GM10847 (cell line): Measurements from ENCODE around the gene FAM83B.

Experiments used
- POLR2A ChIP-seq: IDR thresholded peaks from 2 replicates; pipeline ENCODE4 v1.6.1; 2011; ENCODE audit not compliant: insufficient read length; ENCODE audit errors: extremely low read depth

FAM83B gene, protein sequence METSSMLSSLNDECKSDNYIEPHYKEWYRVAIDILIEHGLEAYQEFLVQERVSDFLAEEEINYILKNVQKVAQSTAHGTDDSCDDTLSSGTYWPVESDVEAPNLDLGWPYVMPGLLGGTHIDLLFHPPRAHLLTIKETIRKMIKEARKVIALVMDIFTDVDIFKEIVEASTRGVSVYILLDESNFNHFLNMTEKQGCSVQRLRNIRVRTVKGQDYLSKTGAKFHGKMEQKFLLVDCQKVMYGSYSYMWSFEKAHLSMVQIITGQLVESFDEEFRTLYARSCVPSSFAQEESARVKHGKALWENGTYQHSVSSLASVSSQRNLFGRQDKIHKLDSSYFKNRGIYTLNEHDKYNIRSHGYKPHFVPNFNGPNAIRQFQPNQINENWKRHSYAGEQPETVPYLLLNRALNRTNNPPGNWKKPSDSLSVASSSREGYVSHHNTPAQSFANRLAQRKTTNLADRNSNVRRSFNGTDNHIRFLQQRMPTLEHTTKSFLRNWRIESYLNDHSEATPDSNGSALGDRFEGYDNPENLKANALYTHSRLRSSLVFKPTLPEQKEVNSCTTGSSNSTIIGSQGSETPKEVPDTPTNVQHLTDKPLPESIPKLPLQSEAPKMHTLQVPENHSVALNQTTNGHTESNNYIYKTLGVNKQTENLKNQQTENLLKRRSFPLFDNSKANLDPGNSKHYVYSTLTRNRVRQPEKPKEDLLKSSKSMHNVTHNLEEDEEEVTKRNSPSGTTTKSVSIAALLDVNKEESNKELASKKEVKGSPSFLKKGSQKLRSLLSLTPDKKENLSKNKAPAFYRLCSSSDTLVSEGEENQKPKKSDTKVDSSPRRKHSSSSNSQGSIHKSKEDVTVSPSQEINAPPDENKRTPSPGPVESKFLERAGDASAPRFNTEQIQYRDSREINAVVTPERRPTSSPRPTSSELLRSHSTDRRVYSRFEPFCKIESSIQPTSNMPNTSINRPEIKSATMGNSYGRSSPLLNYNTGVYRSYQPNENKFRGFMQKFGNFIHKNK

DNA sequence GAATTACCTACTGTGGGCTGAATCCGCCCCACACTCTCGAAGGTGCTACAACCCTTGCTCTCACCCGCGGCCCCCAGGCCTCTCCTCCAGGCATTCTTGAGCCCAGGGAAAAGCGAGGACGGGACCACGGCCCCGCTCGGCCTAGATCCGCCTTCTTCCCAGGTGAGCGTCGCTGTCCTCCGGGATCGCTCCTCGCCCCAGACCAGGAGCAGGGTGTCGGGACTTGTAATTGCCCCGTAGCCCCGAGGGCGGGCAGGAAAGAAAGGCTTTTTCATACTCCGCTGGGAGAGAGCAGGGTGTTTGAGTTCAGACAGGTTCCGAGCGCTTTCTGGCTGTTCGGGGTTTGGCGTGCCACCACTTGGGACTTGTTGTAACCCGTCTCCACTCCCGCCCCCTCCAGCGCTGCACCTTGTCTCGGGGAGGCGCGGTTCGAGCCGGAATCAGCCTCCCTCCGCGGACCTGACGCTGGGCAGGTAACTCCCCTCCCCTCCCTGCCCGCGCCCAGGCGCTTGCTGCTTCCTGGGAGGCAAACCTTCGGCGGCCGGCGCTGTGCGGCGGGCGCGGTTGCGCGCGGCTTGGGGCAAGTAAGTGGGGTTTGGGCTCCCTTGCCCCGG lies at the start of gene FAM83B:
Gene FAM83B, plus strand, starts transcription at position 529 of the 614 bp plus-strand sequence. CDS start 23,476 bp downstream, outside the sequence.
- TF ChIP-seq POLR2A = no peak

DNA sequence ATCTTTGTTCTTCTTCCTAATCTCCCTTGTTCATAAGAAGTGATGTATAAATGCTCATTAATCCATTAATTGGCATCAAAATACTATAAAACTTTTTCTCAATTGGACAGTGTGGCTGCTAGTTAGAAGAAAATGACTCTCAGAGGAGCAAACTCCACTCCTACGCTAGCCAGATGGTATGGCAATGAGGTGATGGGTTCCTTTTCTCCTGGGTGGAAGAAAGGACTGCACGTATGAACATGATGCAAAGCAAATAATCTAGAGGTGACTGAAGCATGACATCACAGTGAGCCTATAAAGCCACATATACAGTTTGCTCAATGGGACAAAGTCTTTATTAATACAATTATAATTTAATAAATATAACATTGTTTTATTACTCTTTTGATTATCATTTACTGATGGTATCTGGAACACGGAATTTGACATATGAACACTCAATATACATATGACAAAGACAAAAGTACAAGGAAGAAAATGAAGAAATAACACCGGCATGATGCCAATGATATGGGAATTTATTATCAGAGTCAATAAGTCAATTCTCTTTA lies 46.4 kb upstream of the FAM83B start:
- no peak for TF ChIP-seq POLR2A

DNA sequence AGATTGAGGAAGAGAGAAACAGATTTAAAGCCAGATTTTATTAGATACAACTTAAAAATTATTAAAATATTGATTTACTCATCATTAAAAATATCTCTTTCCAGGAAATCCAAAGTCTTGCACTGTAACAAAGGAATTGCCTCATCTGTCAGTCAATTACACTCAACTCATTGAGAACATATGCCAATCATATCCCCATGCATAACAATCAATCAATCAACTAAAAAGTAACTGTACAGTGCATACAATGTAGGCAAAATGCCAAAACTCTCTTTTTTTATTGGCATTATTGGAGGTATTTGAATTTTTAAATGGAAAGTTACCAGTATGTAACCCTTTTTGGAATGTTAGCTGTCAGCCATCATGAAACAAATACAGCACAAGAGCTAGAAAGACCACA lies 45.3 kb upstream of the FAM83B start:
- no peak for TF ChIP-seq POLR2A

DNA sequence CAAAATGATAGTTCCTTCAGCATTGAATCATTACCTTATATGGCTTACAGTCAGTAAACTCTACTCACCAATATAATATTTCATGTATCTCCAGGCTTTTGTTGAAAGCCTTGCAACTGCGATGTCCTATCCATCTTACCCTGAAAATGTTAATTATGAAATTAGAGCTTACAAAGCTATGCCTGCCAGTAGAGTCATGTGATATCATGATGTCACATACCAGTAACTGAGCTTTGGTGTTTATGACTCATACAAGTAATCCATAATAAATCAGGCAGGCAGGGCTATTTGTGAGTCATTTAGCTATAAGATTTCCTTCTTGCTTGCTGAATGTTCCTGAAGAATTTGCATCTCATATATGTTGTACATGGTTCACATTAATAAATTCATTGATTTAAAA lies 44.9 kb upstream of the FAM83B start:
- no peak for TF ChIP-seq POLR2A

DNA sequence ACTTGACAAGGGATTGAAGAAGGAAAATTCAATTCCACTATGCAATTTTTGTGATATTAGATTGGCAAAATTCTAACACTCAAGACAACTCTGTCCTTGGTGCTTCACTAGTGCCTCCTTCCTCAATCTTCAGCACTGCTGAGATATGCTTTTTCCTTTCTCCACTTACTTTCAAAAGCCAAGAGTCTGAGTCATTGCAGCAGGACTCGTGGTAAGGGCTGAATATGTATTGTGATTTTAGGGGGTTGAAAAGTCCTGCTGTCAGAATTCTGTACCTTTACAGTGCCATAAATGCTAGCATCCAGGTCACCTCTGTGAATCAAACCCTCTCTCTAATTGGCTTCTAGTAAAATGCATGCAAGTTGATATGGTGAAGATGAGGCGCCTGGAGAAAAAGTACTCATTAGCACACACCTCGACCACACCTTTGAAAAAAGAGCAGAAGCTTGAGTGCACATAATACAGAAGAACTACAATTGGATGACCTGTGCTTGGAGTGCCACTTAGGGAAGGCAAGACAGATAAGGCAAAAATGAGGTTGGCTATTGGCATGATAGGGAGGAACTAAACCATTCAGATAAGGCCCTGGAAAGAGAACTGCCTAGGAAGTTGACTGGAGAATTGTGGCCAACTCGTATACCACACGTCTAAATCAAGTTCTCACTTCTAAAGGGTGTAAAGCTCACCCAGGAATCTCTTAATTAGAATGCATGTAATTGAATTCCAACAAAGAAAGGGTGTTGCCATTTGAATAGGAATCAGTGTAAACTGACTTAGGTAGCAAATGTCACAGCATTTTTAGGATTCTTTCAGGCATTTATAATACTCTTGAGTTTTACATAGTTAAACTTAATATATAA lies 43.6 kb upstream of the FAM83B start:
- TF ChIP-seq POLR2A = no peak

DNA sequence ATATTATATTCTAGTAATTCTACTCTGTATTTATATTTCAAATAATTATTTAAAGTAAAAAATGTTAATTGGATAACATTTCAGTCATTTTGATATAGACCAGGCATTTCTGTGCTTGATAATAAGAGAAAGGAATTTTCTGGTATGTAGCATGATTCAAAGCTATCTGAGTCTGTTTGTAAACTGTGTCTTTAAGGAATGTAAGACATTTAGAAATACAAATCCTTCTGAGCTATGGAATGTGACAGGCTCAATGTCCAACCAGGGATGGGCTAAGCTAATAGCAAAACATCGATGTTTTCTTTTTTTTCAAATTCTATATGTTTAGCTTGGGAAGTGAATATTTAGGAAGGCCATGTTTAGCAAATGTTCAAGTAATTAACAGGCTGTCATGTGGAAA lies 41.5 kb upstream of the FAM83B start:
- TF ChIP-seq POLR2A = no peak

DNA sequence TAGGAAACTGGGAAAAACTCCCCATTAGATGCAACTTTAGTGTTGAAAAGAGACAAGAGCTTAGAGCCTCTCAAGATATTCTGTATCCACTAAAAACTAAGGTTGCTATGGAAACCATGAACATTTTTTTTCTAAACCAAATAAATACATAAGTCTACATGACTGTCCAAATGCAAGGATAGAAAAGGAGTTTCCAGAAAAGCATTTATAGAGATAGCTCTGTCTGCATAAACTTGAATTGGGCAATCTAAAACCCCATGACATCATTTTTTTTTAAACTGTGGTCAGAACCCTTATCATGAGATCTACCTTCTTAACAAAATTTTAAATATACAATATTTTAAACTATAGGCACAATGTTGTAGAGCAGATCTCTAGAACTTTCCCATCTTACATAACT lies 36.4 kb upstream of the FAM83B start:
- no peak for TF ChIP-seq POLR2A

DNA sequence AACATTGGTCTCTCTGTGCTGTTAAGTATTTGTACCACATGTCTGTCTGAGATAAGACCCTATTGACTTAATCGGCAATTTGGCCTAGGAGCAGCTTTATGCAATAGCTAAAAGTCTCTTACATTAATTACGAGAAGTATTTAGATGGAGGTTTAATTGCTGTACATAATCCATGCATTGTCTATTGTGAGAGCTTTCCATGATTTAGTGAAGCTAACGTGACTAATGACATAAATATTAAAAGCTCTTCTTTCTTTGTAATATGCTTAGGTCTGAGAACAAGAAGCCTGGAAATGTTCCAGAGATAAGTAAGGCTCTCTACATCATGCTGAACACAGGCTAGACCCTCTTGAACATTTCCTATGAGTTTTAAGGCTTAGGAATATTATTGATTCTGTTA lies 32.7 kb upstream of the FAM83B start:
- TF ChIP-seq POLR2A = no peak

DNA sequence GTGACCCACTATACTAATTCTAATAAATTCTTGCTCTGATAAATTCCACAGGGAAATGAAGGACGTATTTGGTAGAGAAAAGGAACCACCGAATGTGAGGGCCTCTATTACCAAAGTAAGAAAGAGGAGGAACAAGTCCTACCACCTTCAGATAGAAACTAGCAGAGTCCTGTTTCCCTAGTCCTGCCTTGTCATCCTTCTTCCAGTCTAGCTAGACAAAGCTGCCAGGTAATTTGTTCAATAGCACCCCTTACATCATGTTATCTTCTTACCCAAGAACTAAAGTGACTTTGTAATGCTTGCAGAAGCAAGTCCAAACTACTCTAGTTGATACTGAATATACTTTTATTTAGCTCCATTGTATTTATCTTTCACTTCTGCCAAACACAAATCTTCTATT lies 29.3 kb upstream of the FAM83B start:
- no peak for TF ChIP-seq POLR2A

DNA sequence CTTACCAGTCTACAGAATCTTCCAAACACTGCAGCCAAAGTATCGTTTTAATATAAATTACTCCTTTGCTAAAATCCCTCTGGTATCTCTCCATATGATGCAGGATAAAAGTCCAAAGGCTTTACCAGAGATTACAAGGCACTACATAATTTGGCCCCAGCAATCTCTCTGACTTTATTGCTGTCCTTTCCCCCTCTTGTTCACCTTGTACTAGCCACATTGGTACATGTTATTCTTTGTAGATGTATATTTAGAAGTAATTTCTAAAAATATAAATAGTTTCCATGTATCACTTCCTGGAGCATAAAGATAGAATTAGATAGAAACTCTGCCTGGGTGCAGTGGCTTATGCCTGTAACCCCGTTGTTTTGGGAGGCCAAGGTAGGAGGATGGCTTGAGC lies 28.7 kb upstream of the FAM83B start:
- no peak for TF ChIP-seq POLR2A

DNA sequence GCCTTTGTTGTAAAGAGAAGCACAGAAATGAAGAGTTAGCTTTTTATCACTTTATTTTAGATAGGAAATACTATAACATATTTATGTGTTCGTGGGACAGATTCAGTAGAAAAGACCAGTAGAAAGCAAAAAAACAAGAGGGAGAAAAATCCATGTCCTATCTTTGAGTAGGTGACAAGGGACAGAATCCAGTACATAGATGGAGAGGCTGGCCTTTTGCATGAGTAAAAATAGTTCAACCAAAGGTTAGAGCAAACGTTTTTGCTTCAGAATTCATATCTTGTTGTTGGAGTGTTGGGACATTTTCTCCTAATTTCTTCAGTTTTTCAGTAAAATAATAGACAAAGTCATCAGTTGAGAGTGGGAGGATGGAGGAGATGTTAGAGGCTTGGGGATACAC lies 19.6 kb upstream of the FAM83B start:
- TF ChIP-seq POLR2A = no peak

DNA sequence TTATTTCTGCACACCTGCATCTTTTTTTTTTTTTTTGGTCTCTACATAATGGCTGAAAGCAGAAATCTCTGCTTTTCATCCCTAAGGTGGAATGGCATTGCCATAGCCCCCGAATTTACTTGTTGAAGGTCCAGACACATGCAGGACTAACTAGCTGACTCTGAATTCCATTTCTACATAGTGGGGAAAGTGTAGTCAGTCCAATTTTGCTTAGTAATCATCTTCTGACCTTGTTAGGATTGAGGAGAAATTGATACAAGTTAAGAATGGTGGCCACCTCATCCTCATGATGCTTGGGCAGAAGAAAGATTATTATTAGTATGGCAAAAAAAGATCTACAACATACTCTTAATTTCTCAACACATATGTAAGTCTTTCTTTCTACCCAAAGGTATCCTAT lies 16.4 kb upstream of the FAM83B start:
- TF ChIP-seq POLR2A = no peak

DNA sequence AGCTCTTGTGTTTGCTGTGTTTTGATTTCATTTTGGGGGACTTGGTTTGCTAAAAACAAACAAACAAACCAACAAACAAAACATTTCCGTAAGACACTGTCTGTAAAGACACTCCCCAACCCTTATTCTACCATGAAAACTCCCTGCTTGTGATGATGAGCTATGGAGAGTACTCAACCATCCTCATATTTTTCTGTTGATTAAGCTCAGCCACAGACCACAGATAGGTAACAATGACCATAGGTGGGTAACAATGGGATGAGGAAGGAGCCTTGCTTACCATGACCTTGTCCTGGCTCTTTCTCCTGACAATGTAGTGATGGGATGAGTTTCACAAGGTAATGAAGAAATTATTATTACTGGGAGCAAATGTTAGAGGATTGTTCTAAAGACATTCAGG lies 11.4 kb upstream of the FAM83B start:
- TF ChIP-seq POLR2A = no peak
